HL-60 (cell line): ENCODE results near the gene ZNF18.
"Not testable (repeated sequence)": the region's sequence is repeated elsewhere in the genome, so short reads cannot be mapped to it uniquely, and the experiment has no call there.

Experiments
- DNase-seq, 2 experiments: peaks; one replicate each; pipeline ENCODE4 v3.0.0-alpha.2; 2010 to 2020; ENCODE audit warnings: low read depth in 1 of 2, low spot score in 1 of 2
- H3K27ac ChIP-seq: fragments of 250-450 bp; sonication (Bioruptor Pico); replicated peaks from 2 replicates; pipeline ENCODE4 v1.5.1; 2020; ENCODE audit warnings: mild to moderate bottlenecking, moderate library complexity
- H3K27me3 ChIP-seq: fragments of 250-450 bp; sonication (Bioruptor Pico); 2 replicates; pipeline ENCODE4 v1.5.1; 2021; ENCODE audit warnings: mild to moderate bottlenecking, moderate library complexity; ENCODE audit not compliant: insufficient read depth, poor library complexity, severe bottlenecking
- H3K4me3 ChIP-seq: replicated peaks from 2 replicates; pipeline ENCODE4 v1.5.1; 2011; ENCODE audit warnings: mild to moderate bottlenecking, control low read depth, low read length; ENCODE audit not compliant: insufficient read depth
- CTCF ChIP-seq: IDR thresholded peaks from one replicate; pipeline ENCODE4 v1.5.1; 2011; ENCODE audit warnings: low read length, control low read depth, inconsistent platforms; ENCODE audit not compliant: insufficient read depth
- GABPA ChIP-seq: IDR thresholded peaks from 2 replicates; pipeline ENCODE4 v1.6.1; 2012; ENCODE audit warnings: low read depth
- POLR2AphosphoS5 ChIP-seq: IDR thresholded peaks from 2 replicates; pipeline ENCODE4 v1.6.1; 2012; ENCODE audit warnings: low read depth
- REST ChIP-seq: IDR thresholded peaks from 2 replicates; pipeline ENCODE4 v1.6.1; 2012; ENCODE audit warnings: low read depth; ENCODE audit not compliant: insufficient replicate concordance
- SPI1 ChIP-seq: IDR thresholded peaks from 2 replicates; pipeline ENCODE4 v1.6.1; 2012; ENCODE audit warnings: low read depth, mild to moderate bottlenecking, borderline replicate concordance

The ZNF18 gene

DNA sequence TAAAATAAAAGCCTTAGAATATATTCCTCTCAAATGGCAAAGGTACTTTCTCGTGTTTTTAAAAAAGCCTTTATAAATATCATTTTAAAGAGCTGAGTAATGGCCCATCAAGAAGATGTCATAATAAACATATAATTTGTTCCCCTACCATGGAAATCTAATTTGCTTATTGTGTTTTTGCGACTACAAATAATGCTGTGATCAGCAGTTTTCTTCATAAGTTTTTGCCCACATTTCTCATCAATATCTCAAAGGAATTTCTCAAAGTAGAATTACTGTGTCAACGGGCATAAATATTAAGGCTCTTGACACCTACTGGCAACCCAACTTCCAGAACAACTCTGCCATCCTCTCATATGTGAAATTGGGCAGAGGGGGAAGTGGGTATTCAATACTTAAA, 17.5 kb downstream of the ZNF18 start:
- no peak overlapping the region for H3K4me3 ChIP-seq
- H3K27me3 ChIP-seq = no peaks in the 10 kb centered on the region
- no peak for TF ChIP-seq CTCF
- TF ChIP-seq REST = no peak
- TF ChIP-seq SPI1 = no peak
- no peak overlapping the region for H3K27ac ChIP-seq
- no peak for DNase-seq

- DNase-seq, H3K27ac ChIP-seq, H3K4me3 ChIP-seq, H3K27me3 ChIP-seq: not testable (repeated sequence)
Observed at GRCh38 chr17:11972741-11973140, 24.5 kb downstream of the ZNF18 start.

DNA sequence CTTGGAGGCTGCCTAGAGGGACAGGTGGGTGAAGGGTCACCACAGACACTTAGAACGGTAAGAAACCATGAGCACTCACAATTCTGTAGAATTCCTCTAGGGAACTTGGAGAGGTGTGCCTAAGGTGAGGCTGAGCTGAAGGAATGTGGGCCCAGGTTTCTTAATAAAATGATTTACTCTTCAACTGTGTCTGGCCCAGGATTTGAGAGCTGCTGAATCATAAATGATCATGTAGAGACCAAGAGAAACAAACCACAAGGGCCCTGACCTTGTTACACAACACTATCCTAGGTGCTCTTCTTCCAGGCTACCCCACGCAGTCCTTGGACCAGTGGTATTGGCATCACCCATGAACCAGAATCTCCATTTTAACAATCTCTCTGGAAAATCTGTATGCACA, 27.7 kb downstream of the ZNF18 start:
- DNase-seq = no peak
- no peaks in the 10 kb centered on the region for H3K27me3 ChIP-seq
- no peak overlapping the region for H3K4me3 ChIP-seq
- TF ChIP-seq GABPA (no peak), REST (no peak), CTCF (no peak), SPI1 (no peak)
- H3K27ac ChIP-seq = no peak overlapping the region

- no peak for TF ChIP-seq POLR2AphosphoS5
- no peak for TF ChIP-seq SPI1
- no peak for TF ChIP-seq CTCF
- TF ChIP-seq GABPA = no peak
- no peak for TF ChIP-seq REST
- Histone ChIP-seq H3K4me3 (no peak overlapping the region), H3K27me3 (no peaks in the 10 kb centered on the region), H3K27ac (no peak overlapping the region)
- no peak for DNase-seq
Observed at GRCh38 chr17:11954936-11955335, 42.3 kb downstream of the ZNF18 start.
